SJSA1 (cell line): ENCODE measurements around the gene BPHL. TPM values are rescaled to one million over a fixed set of nuclear protein-coding genes. Genes with fewer than 3 reads are reported as not detected.
"Not testable (repeated sequence)": the region's sequence is repeated elsewhere in the genome, so short reads cannot be mapped to it uniquely, and the experiment has no call there.

Source experiments
- DNase-seq, 2 experiments: peaks; one replicate each; pipeline ENCODE4 v3.0.0-alpha.2; 2015 to 2020; ENCODE audit warnings: low spot score in 2 of 2, low read depth in 1 of 2
- H3K27ac ChIP-seq: fragments of 250-450 bp; sonication (Bioruptor Pico); 2 replicates; pipeline ENCODE4 v1.5.1; 2020; ENCODE audit warnings: mild to moderate bottlenecking, moderate library complexity
- H3K27me3 ChIP-seq: fragments of 250-450 bp; sonication (Bioruptor Pico); replicated peaks from 2 replicates; pipeline ENCODE4 v1.5.1; 2020; ENCODE audit warnings: mild to moderate bottlenecking, moderate library complexity
- H3K36me3 ChIP-seq: fragments of 250-450 bp; sonication (Bioruptor Pico); 2 replicates; pipeline ENCODE4 v1.5.1; 2020; ENCODE audit warnings: mild to moderate bottlenecking
- H3K4me1 ChIP-seq: fragments of 250-450 bp; sonication (Bioruptor Pico); replicated peaks from 2 replicates; pipeline ENCODE4 v1.6.1; 2021; ENCODE audit warnings: mild to moderate bottlenecking
- H3K4me3 ChIP-seq: fragments of 250-450 bp; sonication (Bioruptor Pico); 2 replicates; pipeline ENCODE4 v1.5.1; 2020; ENCODE audit warnings: mild to moderate bottlenecking
- H3K9me3 ChIP-seq: fragments of 250-450 bp; sonication (Bioruptor Pico); replicated peaks from 2 replicates; pipeline ENCODE4 v1.5.1; 2020; ENCODE audit warnings: mild to moderate bottlenecking
- total RNA-seq: library from RNA; depleted of rRNA; stranded (reverse); fragments of >200 nt; shearing (Covaris generic); gene quantifications from 2 replicates; pipeline ENCODE4 v1.2.3, GENCODE V29; 2014; rRNA removed

The BPHL gene
- 16.8 and 18.7 TPM in 2 replicates for total RNA-seq

- Histone ChIP-seq H3K4me3 (peak within 1 kb of the TSS; percentile 90), H3K27ac (peak within 1 kb of the TSS; percentile 74), H3K27me3 (no peaks in the 10 kb centered on the region), H3K9me3 (no peaks in the 10 kb centered on the region), H3K4me1 (peaks cover 16% of the 10 kb centered on the region), H3K36me3 (peaks cover 13% of the 10 kb centered on the region)
- DNase-seq, result peak; percentile 96 to 98
Measured at GRCh38 chr6:3118353-3119039, at the start of gene BPHL. BPHL (plus strand) TSS chr6:3118711; CDS start chr6:3118741, 30 bp downstream.

GRCh38 chr6:3071568-3071967, 46.9 kb upstream of the BPHL start:
- H3K27ac ChIP-seq, result no peak overlapping the region
- peaks cover 23% of the 10 kb centered on the region for H3K4me1 ChIP-seq
- no peaks in the 10 kb centered on the region for H3K9me3 ChIP-seq
- no peak for DNase-seq
- H3K4me3 ChIP-seq, result no peak overlapping the region
- peaks cover 31% of the 10 kb centered on the region for H3K36me3 ChIP-seq
- no peaks in the 10 kb centered on the region for H3K27me3 ChIP-seq

- H3K4me3 ChIP-seq, result no peak overlapping the region
- no peaks in the 10 kb centered on the region for H3K27me3 ChIP-seq
- H3K36me3 ChIP-seq, result peaks cover 42% of the 10 kb centered on the region
- DNase-seq, result no peak
- H3K9me3 ChIP-seq, result no peaks in the 10 kb centered on the region
- H3K4me1 ChIP-seq, result peaks cover 20% of the 10 kb centered on the region
- no peak overlapping the region for H3K27ac ChIP-seq
Measured at GRCh38 chr6:3072798-3073197, 45.7 kb upstream of the BPHL start.

GRCh38 chr6:3073382-3073781, 45.1 kb upstream of the BPHL start:
- peaks cover 46% of the 10 kb centered on the region for H3K36me3 ChIP-seq
- no peak overlapping the region for H3K27ac ChIP-seq
- H3K9me3 ChIP-seq, result no peaks in the 10 kb centered on the region
- H3K4me3 ChIP-seq, result no peak overlapping the region
- peaks cover 20% of the 10 kb centered on the region for H3K4me1 ChIP-seq
- DNase-seq, result no peak
- no peaks in the 10 kb centered on the region for H3K27me3 ChIP-seq

- no peaks in the 10 kb centered on the region for H3K27me3 ChIP-seq
- H3K36me3 ChIP-seq, result peaks cover 60% of the 10 kb centered on the region
- H3K4me1 ChIP-seq, result peaks cover 16% of the 10 kb centered on the region
- DNase-seq, result no peak
- no peak overlapping the region; the same call in 1 of the 2 replicates for H3K27ac ChIP-seq
- H3K4me3 ChIP-seq, result no peak overlapping the region
- H3K9me3 ChIP-seq, result no peaks in the 10 kb centered on the region
Measured at GRCh38 chr6:3075772-3076113, 42.8 kb upstream of the BPHL start.

- peaks cover 60% of the 10 kb centered on the region for H3K36me3 ChIP-seq
- H3K27ac ChIP-seq, result no peak overlapping the region
- H3K4me1 ChIP-seq, result peaks cover 16% of the 10 kb centered on the region
- no peaks in the 10 kb centered on the region for H3K27me3 ChIP-seq
- H3K9me3 ChIP-seq, result no peaks in the 10 kb centered on the region
- DNase-seq, result no peak
- H3K4me3 ChIP-seq, result no peak overlapping the region
Measured at GRCh38 chr6:3076320-3076719, 42.2 kb upstream of the BPHL start.

- Histone ChIP-seq H3K27ac (no peak overlapping the region), H3K4me1 (peaks cover 16% of the 10 kb centered on the region), H3K27me3 (no peaks in the 10 kb centered on the region), H3K9me3 (no peaks in the 10 kb centered on the region), H3K4me3 (no peak overlapping the region), H3K36me3 (peaks cover 61% of the 10 kb centered on the region)
- DNase-seq, result no peak
Measured at GRCh38 chr6:3077430-3077829, 41.1 kb upstream of the BPHL start.

GRCh38 chr6:3078952-3079351, 39.6 kb upstream of the BPHL start:
- not testable (repeated sequence) for H3K4me3 ChIP-seq, H3K27ac ChIP-seq, DNase-seq, H3K27me3 ChIP-seq, H3K9me3 ChIP-seq
- H3K36me3 ChIP-seq, result peaks cover 69% of the 10 kb centered on the region
- peaks cover 16% of the 10 kb centered on the region for H3K4me1 ChIP-seq

- peaks cover 16% of the 10 kb centered on the region for H3K4me1 ChIP-seq
- H3K36me3 ChIP-seq, result peaks cover 72% of the 10 kb centered on the region
- H3K27ac ChIP-seq, result no peak overlapping the region
- H3K4me3 ChIP-seq, result no peak overlapping the region
- H3K27me3 ChIP-seq, result no peaks in the 10 kb centered on the region
- no peak for DNase-seq
- H3K9me3 ChIP-seq, result no peaks in the 10 kb centered on the region
Measured at GRCh38 chr6:3079682-3080081, 38.8 kb upstream of the BPHL start.

- no peaks in the 10 kb centered on the region for H3K27me3 ChIP-seq
- H3K4me1 ChIP-seq, result no peaks in the 10 kb centered on the region
- no peak overlapping the region for H3K4me3 ChIP-seq
- H3K27ac ChIP-seq, result no peak overlapping the region
- H3K9me3 ChIP-seq, result no peaks in the 10 kb centered on the region
- DNase-seq, result no peak
- H3K36me3 ChIP-seq, result peaks cover 90% of the 10 kb centered on the region
Measured at GRCh38 chr6:3081960-3082359, 36.6 kb upstream of the BPHL start.

- Histone ChIP-seq H3K4me1 (no peaks in the 10 kb centered on the region), H3K4me3 (no peak overlapping the region), H3K9me3 (no peaks in the 10 kb centered on the region), H3K36me3 (peaks cover 88% of the 10 kb centered on the region), H3K27ac (no peak overlapping the region), H3K27me3 (no peaks in the 10 kb centered on the region)
- no peak for DNase-seq
Measured at GRCh38 chr6:3085074-3085473, 33.4 kb upstream of the BPHL start.

- Histone ChIP-seq H3K4me1 (no peaks in the 10 kb centered on the region), H3K27me3 (no peaks in the 10 kb centered on the region), H3K27ac (no peak overlapping the region), H3K9me3 (no peaks in the 10 kb centered on the region), H3K36me3 (peaks cover 78% of the 10 kb centered on the region), H3K4me3 (no peak overlapping the region)
- no peak for DNase-seq
Measured at GRCh38 chr6:3086282-3086946, 32.1 kb upstream of the BPHL start.

- Histone ChIP-seq H3K27ac (no peak overlapping the region), H3K9me3 (no peaks in the 10 kb centered on the region), H3K4me3 (no peak overlapping the region), H3K4me1 (no peaks in the 10 kb centered on the region), H3K36me3 (peaks cover 61% of the 10 kb centered on the region), H3K27me3 (no peaks in the 10 kb centered on the region)
- no peak for DNase-seq
Measured at GRCh38 chr6:3088446-3088845, 30.1 kb upstream of the BPHL start.

- no peak overlapping the region for H3K4me3 ChIP-seq
- no peak for DNase-seq
- no peaks in the 10 kb centered on the region for H3K4me1 ChIP-seq
- H3K9me3 ChIP-seq, result no peaks in the 10 kb centered on the region
- peaks cover 56% of the 10 kb centered on the region for H3K36me3 ChIP-seq
- H3K27ac ChIP-seq, result no peak overlapping the region
- H3K27me3 ChIP-seq, result no peaks in the 10 kb centered on the region
Measured at GRCh38 chr6:3088968-3089367, 29.5 kb upstream of the BPHL start.
